WTC11 (cell line): ENCODE measurements around the gene TUNAR. TPM values are rescaled to one million over a fixed set of nuclear protein-coding genes. Genes with fewer than 3 reads are reported as not detected.

Experiments used
- CBFB ChIP-seq: sonication (generic); formaldehyde crosslinking; IDR thresholded peaks from 2 replicates; pipeline ENCODE4 v1.8.1; 2022; ENCODE audit warnings: mild to moderate bottlenecking, low read depth, missing genetic modification reagents
- CREM ChIP-seq: sonication (generic); formaldehyde crosslinking; IDR thresholded peaks from 2 replicates; pipeline ENCODE4 v1.8.1; 2022; ENCODE audit warnings: mild to moderate bottlenecking, missing genetic modification reagents, moderate library complexity
- ETV6 ChIP-seq: sonication (generic); formaldehyde crosslinking; IDR thresholded peaks from 2 replicates; pipeline ENCODE4 v1.8.1; 2022; ENCODE audit warnings: mild to moderate bottlenecking, missing genetic modification reagents
- FOXK1 ChIP-seq: sonication (generic); formaldehyde crosslinking; IDR thresholded peaks from 2 replicates; pipeline ENCODE4 v1.8.0; 2022; ENCODE audit warnings: mild to moderate bottlenecking, moderate library complexity, missing genetic modification reagents
- GRHL2 ChIP-seq: fragments of 250-450 bp; sonication (Bioruptor Pico); IDR thresholded peaks from 2 replicates; pipeline ENCODE4 v1.8.0; 2022; ENCODE audit warnings: mild to moderate bottlenecking, moderate library complexity; ENCODE audit not compliant: insufficient replicate concordance, severe bottlenecking
- HMGA2 ChIP-seq: fragments of 250-450 bp; sonication (Bioruptor Pico); IDR thresholded peaks from 2 replicates; pipeline ENCODE4 v1.4.0; 2021; ENCODE audit warnings: mild to moderate bottlenecking, moderate library complexity
- JUN ChIP-seq: sonication (generic); formaldehyde crosslinking; IDR thresholded peaks from 2 replicates; pipeline ENCODE4 v1.8.0; 2023; ENCODE audit warnings: mild to moderate bottlenecking, missing genetic modification reagents
- MYBL2 ChIP-seq: sonication (generic); formaldehyde crosslinking; IDR thresholded peaks from 2 replicates; pipeline ENCODE4 v1.8.1; 2023; ENCODE audit warnings: mild to moderate bottlenecking, moderate library complexity, missing genetic modification reagents
- NFATC4 ChIP-seq: fragments of 250-450 bp; sonication (Bioruptor Pico); IDR thresholded peaks from 2 replicates; pipeline ENCODE4 v1.9.0; 2021; ENCODE audit warnings: mild to moderate bottlenecking
- NFE2L1 ChIP-seq: sonication (generic); formaldehyde crosslinking; IDR thresholded peaks from 2 replicates; pipeline ENCODE4 v1.8.1; 2023; ENCODE audit warnings: missing genetic modification reagents
- OVOL2 ChIP-seq: fragments of 250-450 bp; sonication (Bioruptor Pico); IDR thresholded peaks from 2 replicates; pipeline ENCODE4 v1.9.0; 2021; ENCODE audit warnings: mild to moderate bottlenecking, borderline replicate concordance
- TEAD4 ChIP-seq: sonication (generic); formaldehyde crosslinking; IDR thresholded peaks from 2 replicates; pipeline ENCODE4 v1.8.0; 2022; ENCODE audit warnings: mild to moderate bottlenecking, missing genetic modification reagents
- ZBTB21 ChIP-seq: sonication (generic); formaldehyde crosslinking; IDR thresholded peaks from 2 replicates; pipeline ENCODE4 v1.8.1; 2023; ENCODE audit warnings: mild to moderate bottlenecking, missing genetic modification reagents, borderline replicate concordance
- ZNF121 ChIP-seq: sonication (generic); formaldehyde crosslinking; IDR thresholded peaks from 2 replicates; pipeline ENCODE4 v1.8.0; 2023; ENCODE audit warnings: missing genetic modification reagents
- ZNF232 ChIP-seq: sonication (generic); formaldehyde crosslinking; IDR thresholded peaks from 2 replicates; pipeline ENCODE4 v1.8.0; 2022; ENCODE audit warnings: mild to moderate bottlenecking, missing genetic modification reagents
- total RNA-seq: library from RNA; stranded (reverse); gene quantifications from 3 replicates; pipeline ENCODE4 v1.2.3, GENCODE V29; 2021
- TF ChIP-seq, protein P1 (sequence below): sonication (generic); formaldehyde crosslinking; IDR thresholded peaks from 2 replicates; pipeline ENCODE4 v1.8.0; 2023; ENCODE audit warnings: mild to moderate bottlenecking, missing genetic modification reagents
- TF ChIP-seq, protein P2 (sequence below): sonication (generic); formaldehyde crosslinking; IDR thresholded peaks from 2 replicates; pipeline ENCODE4 v1.8.0; 2023; ENCODE audit warnings: missing genetic modification reagents
- TF ChIP-seq, protein P3 (sequence below): sonication (generic); formaldehyde crosslinking; IDR thresholded peaks from 2 replicates; pipeline ENCODE4 v1.8.0; 2022; ENCODE audit warnings: mild to moderate bottlenecking, missing genetic modification reagents
- TF ChIP-seq, protein P4 (sequence below): sonication (generic); formaldehyde crosslinking; IDR thresholded peaks from 2 replicates; pipeline ENCODE4 v1.8.0; 2022; ENCODE audit warnings: mild to moderate bottlenecking, missing genetic modification reagents
- TF ChIP-seq, protein P5 (sequence below): sonication (generic); formaldehyde crosslinking; IDR thresholded peaks from 2 replicates; pipeline ENCODE4 v1.8.0; 2022; ENCODE audit warnings: missing genetic modification reagents
- TF ChIP-seq, protein P6 (sequence below): fragments of 250-450 bp; sonication (Bioruptor Pico); conservative IDR thresholded peaks from 2 replicates; pipeline ENCODE4 v1.9.0; 2021; ENCODE audit warnings: mild to moderate bottlenecking
- TF ChIP-seq, protein P7 (sequence below): fragments of 250-450 bp; sonication (Bioruptor Pico); IDR thresholded peaks from 2 replicates; pipeline ENCODE4 v1.9.0; 2021; ENCODE audit warnings: mild to moderate bottlenecking, borderline replicate concordance
- TF ChIP-seq, protein P8 (sequence below): sonication (generic); formaldehyde crosslinking; IDR thresholded peaks from 2 replicates; pipeline ENCODE4 v1.8.1; 2023; ENCODE audit warnings: mild to moderate bottlenecking, missing genetic modification reagents

The TUNAR gene
- total RNA-seq, 1 experiment from 2014 or later, result 36.3 TPM

DNA sequence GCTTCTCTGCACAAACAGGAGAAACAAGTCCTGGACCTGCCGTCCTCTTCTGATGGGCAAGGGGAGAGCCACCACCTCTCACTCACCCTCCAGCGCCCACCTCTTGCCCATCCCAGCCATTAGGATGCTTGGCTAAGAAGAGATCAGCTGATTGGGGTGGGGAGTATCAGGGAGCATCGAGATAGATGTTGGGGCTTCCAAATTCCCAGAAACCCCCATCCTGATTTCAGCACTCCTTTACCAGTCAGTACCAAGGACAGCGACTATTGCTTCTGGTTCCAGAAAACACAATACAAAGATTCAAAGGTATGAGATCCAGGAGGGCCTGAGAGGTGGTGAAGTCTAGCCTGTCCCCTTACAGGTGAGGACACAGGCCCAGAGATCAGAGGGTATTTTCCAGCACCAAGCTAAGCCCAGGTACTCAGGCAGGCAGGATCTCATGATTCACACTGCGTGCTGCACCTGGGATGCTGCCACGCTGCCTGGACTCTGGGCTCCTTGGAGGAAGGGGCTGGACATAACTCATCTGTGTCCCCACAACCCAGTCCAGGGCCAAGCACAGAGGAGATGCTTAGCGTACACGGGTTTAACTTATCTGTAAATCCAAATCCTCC, 76.6 kb downstream of the TUNAR start (continued):
- TF ChIP-seq, protein P1, sequence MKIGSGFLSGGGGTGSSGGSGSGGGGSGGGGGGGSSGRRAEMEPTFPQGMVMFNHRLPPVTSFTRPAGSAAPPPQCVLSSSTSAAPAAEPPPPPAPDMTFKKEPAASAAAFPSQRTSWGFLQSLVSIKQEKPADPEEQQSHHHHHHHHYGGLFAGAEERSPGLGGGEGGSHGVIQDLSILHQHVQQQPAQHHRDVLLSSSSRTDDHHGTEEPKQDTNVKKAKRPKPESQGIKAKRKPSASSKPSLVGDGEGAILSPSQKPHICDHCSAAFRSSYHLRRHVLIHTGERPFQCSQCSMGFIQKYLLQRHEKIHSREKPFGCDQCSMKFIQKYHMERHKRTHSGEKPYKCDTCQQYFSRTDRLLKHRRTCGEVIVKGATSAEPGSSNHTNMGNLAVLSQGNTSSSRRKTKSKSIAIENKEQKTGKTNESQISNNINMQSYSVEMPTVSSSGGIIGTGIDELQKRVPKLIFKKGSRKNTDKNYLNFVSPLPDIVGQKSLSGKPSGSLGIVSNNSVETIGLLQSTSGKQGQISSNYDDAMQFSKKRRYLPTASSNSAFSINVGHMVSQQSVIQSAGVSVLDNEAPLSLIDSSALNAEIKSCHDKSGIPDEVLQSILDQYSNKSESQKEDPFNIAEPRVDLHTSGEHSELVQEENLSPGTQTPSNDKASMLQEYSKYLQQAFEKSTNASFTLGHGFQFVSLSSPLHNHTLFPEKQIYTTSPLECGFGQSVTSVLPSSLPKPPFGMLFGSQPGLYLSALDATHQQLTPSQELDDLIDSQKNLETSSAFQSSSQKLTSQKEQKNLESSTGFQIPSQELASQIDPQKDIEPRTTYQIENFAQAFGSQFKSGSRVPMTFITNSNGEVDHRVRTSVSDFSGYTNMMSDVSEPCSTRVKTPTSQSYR (CRISPR knock-in tag), result peak; percentile 68; the same call in 1 of the 2 replicates
- TF ChIP-seq, protein P2, sequence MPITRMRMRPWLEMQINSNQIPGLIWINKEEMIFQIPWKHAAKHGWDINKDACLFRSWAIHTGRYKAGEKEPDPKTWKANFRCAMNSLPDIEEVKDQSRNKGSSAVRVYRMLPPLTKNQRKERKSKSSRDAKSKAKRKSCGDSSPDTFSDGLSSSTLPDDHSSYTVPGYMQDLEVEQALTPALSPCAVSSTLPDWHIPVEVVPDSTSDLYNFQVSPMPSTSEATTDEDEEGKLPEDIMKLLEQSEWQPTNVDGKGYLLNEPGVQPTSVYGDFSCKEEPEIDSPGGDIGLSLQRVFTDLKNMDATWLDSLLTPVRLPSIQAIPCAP, result peak; percentile 58; the same call in 1 of the 2 replicates
- TF ChIP-seq, protein P3, sequence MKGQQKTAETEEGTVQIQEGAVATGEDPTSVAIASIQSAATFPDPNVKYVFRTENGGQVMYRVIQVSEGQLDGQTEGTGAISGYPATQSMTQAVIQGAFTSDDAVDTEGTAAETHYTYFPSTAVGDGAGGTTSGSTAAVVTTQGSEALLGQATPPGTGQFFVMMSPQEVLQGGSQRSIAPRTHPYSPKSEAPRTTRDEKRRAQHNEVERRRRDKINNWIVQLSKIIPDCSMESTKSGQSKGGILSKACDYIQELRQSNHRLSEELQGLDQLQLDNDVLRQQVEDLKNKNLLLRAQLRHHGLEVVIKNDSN, result no peak
- TF ChIP-seq, protein P4, sequence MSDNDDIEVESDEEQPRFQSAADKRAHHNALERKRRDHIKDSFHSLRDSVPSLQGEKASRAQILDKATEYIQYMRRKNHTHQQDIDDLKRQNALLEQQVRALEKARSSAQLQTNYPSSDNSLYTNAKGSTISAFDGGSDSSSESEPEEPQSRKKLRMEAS (CRISPR knock-in tag), result no peak
- TF ChIP-seq ZBTB21 (CRISPR knock-in tag) (no peak), HMGA2 (CRISPR knock-in tag) (no peak), ZNF121 (CRISPR knock-in tag) (no peak), OVOL2 (CRISPR knock-in tag) (no peak), MYBL2 (CRISPR knock-in tag) (0 out of 2 replicates have a peak, but pooled peaks have one; percentile 42), NFE2L1 (peak; percentile 14; the same call in 1 of the 2 replicates), TEAD4 (CRISPR knock-in tag) (peak; percentile 53; the same call in 1 of the 2 replicates), CBFB (CRISPR knock-in tag) (0 out of 2 replicates have a peak, but pooled peaks have one; percentile 64), JUN (peak; percentile 62; the same call in 1 of the 2 replicates), ETV6 (CRISPR knock-in tag) (peak; percentile 76; the same call in 1 of the 2 replicates), FOXK1 (peak; percentile 73; the same call in 1 of the 2 replicates), ZNF232 (CRISPR knock-in tag) (peak; percentile 81; the same call in 1 of the 2 replicates), NFATC4 (CRISPR knock-in tag) (no peak), GRHL2 (CRISPR knock-in tag) (no peak), CREM (CRISPR knock-in tag) (peak; percentile 49; the same call in 1 of the 2 replicates)
- TF ChIP-seq, protein P5, sequence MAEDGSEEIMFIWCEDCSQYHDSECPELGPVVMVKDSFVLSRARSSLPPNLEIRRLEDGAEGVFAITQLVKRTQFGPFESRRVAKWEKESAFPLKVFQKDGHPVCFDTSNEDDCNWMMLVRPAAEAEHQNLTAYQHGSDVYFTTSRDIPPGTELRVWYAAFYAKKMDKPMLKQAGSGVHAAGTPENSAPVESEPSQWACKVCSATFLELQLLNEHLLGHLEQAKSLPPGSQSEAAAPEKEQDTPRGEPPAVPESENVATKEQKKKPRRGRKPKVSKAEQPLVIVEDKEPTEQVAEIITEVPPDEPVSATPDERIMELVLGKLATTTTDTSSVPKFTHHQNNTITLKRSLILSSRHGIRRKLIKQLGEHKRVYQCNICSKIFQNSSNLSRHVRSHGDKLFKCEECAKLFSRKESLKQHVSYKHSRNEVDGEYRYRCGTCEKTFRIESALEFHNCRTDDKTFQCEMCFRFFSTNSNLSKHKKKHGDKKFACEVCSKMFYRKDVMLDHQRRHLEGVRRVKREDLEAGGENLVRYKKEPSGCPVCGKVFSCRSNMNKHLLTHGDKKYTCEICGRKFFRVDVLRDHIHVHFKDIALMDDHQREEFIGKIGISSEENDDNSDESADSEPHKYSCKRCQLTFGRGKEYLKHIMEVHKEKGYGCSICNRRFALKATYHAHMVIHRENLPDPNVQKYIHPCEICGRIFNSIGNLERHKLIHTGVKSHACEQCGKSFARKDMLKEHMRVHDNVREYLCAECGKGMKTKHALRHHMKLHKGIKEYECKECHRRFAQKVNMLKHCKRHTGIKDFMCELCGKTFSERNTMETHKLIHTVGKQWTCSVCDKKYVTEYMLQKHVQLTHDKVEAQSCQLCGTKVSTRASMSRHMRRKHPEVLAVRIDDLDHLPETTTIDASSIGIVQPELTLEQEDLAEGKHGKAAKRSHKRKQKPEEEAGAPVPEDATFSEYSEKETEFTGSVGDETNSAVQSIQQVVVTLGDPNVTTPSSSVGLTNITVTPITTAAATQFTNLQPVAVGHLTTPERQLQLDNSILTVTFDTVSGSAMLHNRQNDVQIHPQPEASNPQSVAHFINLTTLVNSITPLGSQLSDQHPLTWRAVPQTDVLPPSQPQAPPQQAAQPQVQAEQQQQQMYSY (CRISPR knock-in tag), result no peak
- TF ChIP-seq, protein P6, sequence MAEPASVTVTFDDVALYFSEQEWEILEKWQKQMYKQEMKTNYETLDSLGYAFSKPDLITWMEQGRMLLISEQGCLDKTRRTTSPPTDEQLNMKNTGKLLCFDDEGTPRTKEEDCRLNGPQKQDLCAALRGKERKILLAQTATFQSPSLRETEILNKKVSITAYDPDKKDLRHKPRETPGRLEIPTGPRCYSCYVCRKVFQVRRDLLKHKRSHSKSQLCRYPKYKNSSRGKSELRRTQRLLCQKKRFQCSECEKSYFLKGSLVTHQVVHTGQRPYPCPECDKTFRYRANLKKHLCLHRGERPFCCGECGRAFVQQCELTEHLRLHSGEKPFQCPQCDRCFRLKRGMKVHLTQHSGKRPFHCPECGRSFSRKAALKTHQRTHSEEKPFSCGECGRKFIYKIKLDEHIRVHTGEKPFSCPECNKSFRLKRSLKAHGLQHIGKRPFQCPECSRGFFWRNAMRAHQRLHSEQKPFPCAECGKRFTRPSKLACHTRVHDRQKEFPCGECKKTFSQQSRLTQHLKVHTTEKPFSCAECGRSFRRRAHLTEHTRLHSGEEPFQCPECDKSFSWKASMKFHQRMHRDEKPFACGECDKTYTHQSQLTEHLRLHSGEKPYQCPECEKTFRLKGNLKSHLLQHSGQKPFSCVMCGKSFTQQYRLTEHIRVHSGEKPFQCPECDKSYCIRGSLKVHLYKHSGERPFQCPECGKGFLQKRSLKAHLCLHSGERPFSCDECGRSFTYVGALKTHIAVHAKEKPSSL (CRISPR knock-in tag), result no peak
- TF ChIP-seq, protein P7, sequence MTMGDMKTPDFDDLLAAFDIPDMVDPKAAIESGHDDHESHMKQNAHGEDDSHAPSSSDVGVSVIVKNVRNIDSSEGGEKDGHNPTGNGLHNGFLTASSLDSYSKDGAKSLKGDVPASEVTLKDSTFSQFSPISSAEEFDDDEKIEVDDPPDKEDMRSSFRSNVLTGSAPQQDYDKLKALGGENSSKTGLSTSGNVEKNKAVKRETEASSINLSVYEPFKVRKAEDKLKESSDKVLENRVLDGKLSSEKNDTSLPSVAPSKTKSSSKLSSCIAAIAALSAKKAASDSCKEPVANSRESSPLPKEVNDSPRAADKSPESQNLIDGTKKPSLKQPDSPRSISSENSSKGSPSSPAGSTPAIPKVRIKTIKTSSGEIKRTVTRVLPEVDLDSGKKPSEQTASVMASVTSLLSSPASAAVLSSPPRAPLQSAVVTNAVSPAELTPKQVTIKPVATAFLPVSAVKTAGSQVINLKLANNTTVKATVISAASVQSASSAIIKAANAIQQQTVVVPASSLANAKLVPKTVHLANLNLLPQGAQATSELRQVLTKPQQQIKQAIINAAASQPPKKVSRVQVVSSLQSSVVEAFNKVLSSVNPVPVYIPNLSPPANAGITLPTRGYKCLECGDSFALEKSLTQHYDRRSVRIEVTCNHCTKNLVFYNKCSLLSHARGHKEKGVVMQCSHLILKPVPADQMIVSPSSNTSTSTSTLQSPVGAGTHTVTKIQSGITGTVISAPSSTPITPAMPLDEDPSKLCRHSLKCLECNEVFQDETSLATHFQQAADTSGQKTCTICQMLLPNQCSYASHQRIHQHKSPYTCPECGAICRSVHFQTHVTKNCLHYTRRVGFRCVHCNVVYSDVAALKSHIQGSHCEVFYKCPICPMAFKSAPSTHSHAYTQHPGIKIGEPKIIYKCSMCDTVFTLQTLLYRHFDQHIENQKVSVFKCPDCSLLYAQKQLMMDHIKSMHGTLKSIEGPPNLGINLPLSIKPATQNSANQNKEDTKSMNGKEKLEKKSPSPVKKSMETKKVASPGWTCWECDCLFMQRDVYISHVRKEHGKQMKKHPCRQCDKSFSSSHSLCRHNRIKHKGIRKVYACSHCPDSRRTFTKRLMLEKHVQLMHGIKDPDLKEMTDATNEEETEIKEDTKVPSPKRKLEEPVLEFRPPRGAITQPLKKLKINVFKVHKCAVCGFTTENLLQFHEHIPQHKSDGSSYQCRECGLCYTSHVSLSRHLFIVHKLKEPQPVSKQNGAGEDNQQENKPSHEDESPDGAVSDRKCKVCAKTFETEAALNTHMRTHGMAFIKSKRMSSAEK (CRISPR knock-in tag), result no peak
- TF ChIP-seq, protein P8, sequence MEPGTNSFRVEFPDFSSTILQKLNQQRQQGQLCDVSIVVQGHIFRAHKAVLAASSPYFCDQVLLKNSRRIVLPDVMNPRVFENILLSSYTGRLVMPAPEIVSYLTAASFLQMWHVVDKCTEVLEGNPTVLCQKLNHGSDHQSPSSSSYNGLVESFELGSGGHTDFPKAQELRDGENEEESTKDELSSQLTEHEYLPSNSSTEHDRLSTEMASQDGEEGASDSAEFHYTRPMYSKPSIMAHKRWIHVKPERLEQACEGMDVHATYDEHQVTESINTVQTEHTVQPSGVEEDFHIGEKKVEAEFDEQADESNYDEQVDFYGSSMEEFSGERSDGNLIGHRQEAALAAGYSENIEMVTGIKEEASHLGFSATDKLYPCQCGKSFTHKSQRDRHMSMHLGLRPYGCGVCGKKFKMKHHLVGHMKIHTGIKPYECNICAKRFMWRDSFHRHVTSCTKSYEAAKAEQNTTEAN (CRISPR knock-in tag), result 0 out of 2 replicates have a peak, but pooled peaks have one; percentile 47
